ENCODE results near the gene ADAMTSL4.

Gene ADAMTSL4

GRCh38 chr1:150535511-150536287 is 13.5 kb upstream of the ADAMTSL4 start:
- no peak for DNase-seq

- DNase-seq = no peak
Observed at GRCh38 chr1:150536836-150537731, 12.1 kb upstream of the ADAMTSL4 start.

GRCh38 chr1:150537732-150538684 is 11.2 kb upstream of the ADAMTSL4 start:
- no peak for DNase-seq

- no peak for DNase-seq
Observed at GRCh38 chr1:150543500-150544143, 5.6 kb upstream of the ADAMTSL4 start.

GRCh38 chr1:150544204-150544603 is 5.0 kb upstream of the ADAMTSL4 start:
- DNase-seq = no peak

GRCh38 chr1:150545486-150546032 is 3.6 kb upstream of the ADAMTSL4 start:
- DNase-seq = no peak

GRCh38 chr1:150546294-150546937 is 2.8 kb upstream of the ADAMTSL4 start:
- DNase-seq = no peak

GRCh38 chr1:150548324-150548631 is 930 bp upstream of the ADAMTSL4 start:
- DNase-seq = no peak

- DNase-seq = no peak
Observed at GRCh38 chr1:150549496-150550221, 451 bp downstream of the ADAMTSL4 start.

- no peak for DNase-seq
Observed at GRCh38 chr1:150550222-150551050, 1.2 kb downstream of the ADAMTSL4 start.

GRCh38 chr1:150551051-150551783 is 2.0 kb downstream of the ADAMTSL4 start:
- no peak for DNase-seq

- no peak for DNase-seq
Observed at GRCh38 chr1:150551784-150552127, 2.5 kb downstream of the ADAMTSL4 start.

GRCh38 chr1:150552128-150552910 is 3.1 kb downstream of the ADAMTSL4 start:
- DNase-seq = no peak

GRCh38 chr1:150552911-150553289 is 3.7 kb downstream of the ADAMTSL4 start:
- DNase-seq = no peak

- no peak for DNase-seq
Observed at GRCh38 chr1:150553392-150554085, 4.3 kb downstream of the ADAMTSL4 start.

- DNase-seq = no peak
Observed at GRCh38 chr1:150554086-150554452, 4.9 kb downstream of the ADAMTSL4 start.

- DNase-seq = no peak
Observed at GRCh38 chr1:150555198-150555970, 6.2 kb downstream of the ADAMTSL4 start.

All from activated CD4-positive, alpha-beta T cell treated with anti-CD3 and anti-CD28 coated beads, Interleukin-2, amount 50 U/mL, for 1 hour (primary cell).